ENCODE results near the gene LRRC70.

LRRC70 gene, protein sequence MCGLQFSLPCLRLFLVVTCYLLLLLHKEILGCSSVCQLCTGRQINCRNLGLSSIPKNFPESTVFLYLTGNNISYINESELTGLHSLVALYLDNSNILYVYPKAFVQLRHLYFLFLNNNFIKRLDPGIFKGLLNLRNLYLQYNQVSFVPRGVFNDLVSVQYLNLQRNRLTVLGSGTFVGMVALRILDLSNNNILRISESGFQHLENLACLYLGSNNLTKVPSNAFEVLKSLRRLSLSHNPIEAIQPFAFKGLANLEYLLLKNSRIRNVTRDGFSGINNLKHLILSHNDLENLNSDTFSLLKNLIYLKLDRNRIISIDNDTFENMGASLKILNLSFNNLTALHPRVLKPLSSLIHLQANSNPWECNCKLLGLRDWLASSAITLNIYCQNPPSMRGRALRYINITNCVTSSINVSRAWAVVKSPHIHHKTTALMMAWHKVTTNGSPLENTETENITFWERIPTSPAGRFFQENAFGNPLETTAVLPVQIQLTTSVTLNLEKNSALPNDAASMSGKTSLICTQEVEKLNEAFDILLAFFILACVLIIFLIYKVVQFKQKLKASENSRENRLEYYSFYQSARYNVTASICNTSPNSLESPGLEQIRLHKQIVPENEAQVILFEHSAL

DNA sequence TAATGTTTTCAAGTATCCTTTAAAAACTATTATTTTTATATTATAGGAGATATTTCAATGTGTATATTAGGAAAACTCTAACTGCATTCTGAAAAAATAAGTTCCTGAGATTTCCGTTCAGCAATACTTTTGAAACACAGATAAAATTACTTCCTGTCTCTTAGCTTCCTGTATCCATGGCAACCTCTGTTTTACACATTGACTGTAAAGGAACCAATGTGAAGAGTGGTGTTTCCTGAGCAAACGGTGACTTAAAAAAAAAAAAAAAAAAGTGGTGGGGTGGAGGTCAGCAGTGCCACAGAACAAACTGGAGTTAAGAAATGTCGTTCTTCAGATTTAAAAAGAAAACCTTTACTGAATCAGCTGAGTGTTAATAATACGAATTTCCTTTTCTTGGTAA is at the start of gene LRRC70:
TSS of gene LRRC70 (plus strand) at position 280 of the 400 bp plus-strand sequence. CDS start 620 bp downstream, outside the sequence.
- peaks cover 29% of the 10 kb centered on the region for H3K4me1 Mint-ChIP-seq

DNA sequence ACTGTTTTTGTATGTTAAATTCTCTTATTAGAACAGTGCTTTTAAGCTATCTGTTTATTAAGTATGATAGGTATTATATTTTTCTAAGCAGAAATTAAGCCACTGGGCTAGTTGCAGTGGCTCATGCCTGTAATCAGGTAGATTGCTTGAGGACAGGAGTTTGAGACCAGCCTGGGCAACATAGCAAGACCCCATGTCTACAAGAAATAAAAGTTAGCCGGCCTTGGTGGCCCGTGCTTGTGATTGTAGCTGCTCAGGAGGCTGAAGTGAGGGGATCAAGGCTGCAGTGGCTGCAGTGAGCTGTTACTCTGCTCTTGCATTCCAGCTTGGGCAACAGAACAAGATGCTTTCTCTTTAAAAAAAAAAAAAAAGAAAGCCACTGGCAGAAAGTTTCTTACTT is 45.0 kb upstream of the LRRC70 start:
- Mint-ChIP-seq H3K4me3 (no peak overlapping the region), H3K4me1 (no peaks in the 10 kb centered on the region), H3K27ac (no peak overlapping the region), H3K36me3 (peaks cover 28% of the 10 kb centered on the region), H3K9me3 (no peaks in the 10 kb centered on the region), H3K27me3 (no peaks in the 10 kb centered on the region)
- no peak for ATAC-seq

More for the DNA sequence above, at the start of gene LRRC70:
- Mint-ChIP-seq H3K27me3 (no peaks in the 10 kb centered on the region), H3K36me3 (peaks cover 49% of the 10 kb centered on the region), H3K27ac (peak within 1 kb of the TSS; percentile 61), H3K9me3 (no peaks in the 10 kb centered on the region), H3K4me3 (peak within 1 kb of the TSS; percentile 37)
- ATAC-seq: no peak

GRCh38 chr5:62534461-62535236 is 44.0 kb upstream of the LRRC70 start:
- ATAC-seq: no peak
- Mint-ChIP-seq H3K4me1 (no peaks in the 10 kb centered on the region), H3K4me3 (no peak overlapping the region), H3K9me3 (no peaks in the 10 kb centered on the region), H3K27ac (no peak overlapping the region), H3K36me3 (peaks cover 38% of the 10 kb centered on the region), H3K27me3 (no peaks in the 10 kb centered on the region)

DNA sequence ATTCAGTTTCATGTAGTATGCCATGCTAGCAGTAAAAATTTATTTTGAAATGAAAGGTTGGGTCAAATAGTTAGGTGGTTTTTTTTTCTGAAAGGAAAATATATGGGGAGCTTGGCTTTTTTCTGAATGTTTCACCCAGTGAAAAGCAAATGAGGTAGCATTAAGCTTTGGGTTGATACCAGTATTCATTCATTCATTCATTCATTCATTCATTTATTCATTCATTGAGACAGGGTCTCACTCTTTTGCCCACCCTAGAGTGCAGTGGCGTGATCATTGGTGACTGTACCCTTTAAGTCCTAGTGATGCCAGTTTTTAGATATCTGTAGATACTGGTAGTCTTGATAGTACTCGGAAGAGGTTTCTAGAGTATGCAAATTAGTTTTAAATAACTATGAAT is 42.4 kb upstream of the LRRC70 start:
- H3K9me3 Mint-ChIP-seq: no peaks in the 10 kb centered on the region
- H3K4me1 Mint-ChIP-seq: no peaks in the 10 kb centered on the region
- peaks cover 38% of the 10 kb centered on the region for H3K36me3 Mint-ChIP-seq
- no peak overlapping the region for H3K4me3 Mint-ChIP-seq
- H3K27ac Mint-ChIP-seq: no peak overlapping the region
- ATAC-seq: no peak
- H3K27me3 Mint-ChIP-seq: no peaks in the 10 kb centered on the region

GRCh38 chr5:62536783-62537182 is 41.8 kb upstream of the LRRC70 start:
- no peak overlapping the region for H3K4me3 Mint-ChIP-seq
- ATAC-seq: no peak
- peaks cover 33% of the 10 kb centered on the region for H3K36me3 Mint-ChIP-seq
- H3K4me1 Mint-ChIP-seq: no peaks in the 10 kb centered on the region
- no peaks in the 10 kb centered on the region for H3K9me3 Mint-ChIP-seq
- H3K27me3 Mint-ChIP-seq: no peaks in the 10 kb centered on the region
- no peak overlapping the region for H3K27ac Mint-ChIP-seq

- H3K4me1 Mint-ChIP-seq: no peaks in the 10 kb centered on the region
- H3K4me3 Mint-ChIP-seq: no peak overlapping the region
- ATAC-seq: no peak
- H3K36me3 Mint-ChIP-seq: peaks cover 29% of the 10 kb centered on the region
- H3K27me3 Mint-ChIP-seq: no peaks in the 10 kb centered on the region
- H3K9me3 Mint-ChIP-seq: no peaks in the 10 kb centered on the region
- H3K27ac Mint-ChIP-seq: no peak overlapping the region
Observed at GRCh38 chr5:62538017-62538942, 40.3 kb upstream of the LRRC70 start.

GRCh38 chr5:62542720-62543119 is 35.9 kb upstream of the LRRC70 start:
- Mint-ChIP-seq H3K27me3 (no peaks in the 10 kb centered on the region), H3K36me3 (peaks cover 58% of the 10 kb centered on the region), H3K27ac (no peak overlapping the region), H3K4me1 (peaks cover 3% of the 10 kb centered on the region), H3K4me3 (no peak overlapping the region), H3K9me3 (peaks cover 8% of the 10 kb centered on the region)
- no peak for ATAC-seq

GRCh38 chr5:62547945-62548630 is 30.5 kb upstream of the LRRC70 start:
- H3K9me3 Mint-ChIP-seq: peaks cover 8% of the 10 kb centered on the region
- H3K27ac Mint-ChIP-seq: peak overlapping the region; percentile 34
- H3K27me3 Mint-ChIP-seq: no peaks in the 10 kb centered on the region
- peaks cover 51% of the 10 kb centered on the region for H3K36me3 Mint-ChIP-seq
- ATAC-seq: no peak
- H3K4me1 Mint-ChIP-seq: peaks cover 10% of the 10 kb centered on the region
- no peak overlapping the region for H3K4me3 Mint-ChIP-seq

- no peak overlapping the region for H3K4me3 Mint-ChIP-seq
- no peak overlapping the region for H3K27ac Mint-ChIP-seq
- no peaks in the 10 kb centered on the region for H3K27me3 Mint-ChIP-seq
- H3K4me1 Mint-ChIP-seq: peaks cover 10% of the 10 kb centered on the region
- peaks cover 50% of the 10 kb centered on the region for H3K36me3 Mint-ChIP-seq
- no peaks in the 10 kb centered on the region for H3K9me3 Mint-ChIP-seq
- no peak for ATAC-seq
Observed at GRCh38 chr5:62550103-62550502, 28.5 kb upstream of the LRRC70 start.

- Mint-ChIP-seq H3K9me3 (no peaks in the 10 kb centered on the region), H3K27ac (no peak overlapping the region), H3K4me1 (no peaks in the 10 kb centered on the region), H3K4me3 (no peak overlapping the region), H3K36me3 (peaks cover 56% of the 10 kb centered on the region), H3K27me3 (no peaks in the 10 kb centered on the region)
- no peak for ATAC-seq
Observed at GRCh38 chr5:62555930-62556329, 22.7 kb upstream of the LRRC70 start.

DNA sequence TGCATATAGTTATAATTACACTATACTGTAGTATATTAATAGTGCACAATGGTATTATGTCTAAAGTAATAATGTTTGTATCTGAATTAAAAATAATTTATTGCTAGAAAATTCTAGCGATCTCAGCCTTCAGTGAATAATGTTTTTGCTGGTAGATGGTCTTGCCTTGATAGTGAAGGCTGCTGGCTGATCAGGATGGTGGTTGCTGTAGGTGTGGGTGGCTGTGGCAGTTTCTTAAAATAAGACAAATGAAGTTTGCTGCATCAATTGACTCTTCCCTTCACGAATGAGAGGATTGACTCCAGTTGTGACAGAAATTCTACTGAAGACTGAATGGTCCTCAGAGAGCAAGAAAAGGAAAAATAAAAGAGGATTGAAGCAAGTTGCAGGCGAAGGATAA is 19.7 kb upstream of the LRRC70 start:
- Mint-ChIP-seq H3K4me3 (no peak overlapping the region), H3K9me3 (no peaks in the 10 kb centered on the region), H3K36me3 (peaks cover 59% of the 10 kb centered on the region), H3K27me3 (no peaks in the 10 kb centered on the region), H3K4me1 (no peaks in the 10 kb centered on the region), H3K27ac (no peak overlapping the region)
- ATAC-seq: no peak

DNA sequence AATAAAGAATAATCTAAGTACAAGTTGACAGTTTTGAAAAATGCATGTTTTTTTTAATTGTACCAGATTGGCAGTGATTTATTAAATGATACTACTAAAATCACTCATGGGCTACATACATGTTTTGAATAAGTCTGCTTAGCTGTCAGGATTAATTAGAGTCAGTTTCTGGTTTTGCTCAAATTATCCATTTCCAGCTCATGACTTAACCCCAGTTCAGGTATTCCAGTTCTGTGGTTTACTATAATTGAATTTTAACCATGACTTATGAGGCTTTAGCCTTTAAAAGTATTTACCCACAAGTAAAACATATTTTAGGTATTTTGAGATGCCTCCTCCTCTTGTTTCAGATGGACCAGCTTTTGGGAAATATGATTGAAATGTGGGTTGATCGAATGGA is 17.8 kb upstream of the LRRC70 start:
- Mint-ChIP-seq H3K9me3 (peaks cover 8% of the 10 kb centered on the region), H3K36me3 (peaks cover 65% of the 10 kb centered on the region), H3K27me3 (no peaks in the 10 kb centered on the region)

DNA sequence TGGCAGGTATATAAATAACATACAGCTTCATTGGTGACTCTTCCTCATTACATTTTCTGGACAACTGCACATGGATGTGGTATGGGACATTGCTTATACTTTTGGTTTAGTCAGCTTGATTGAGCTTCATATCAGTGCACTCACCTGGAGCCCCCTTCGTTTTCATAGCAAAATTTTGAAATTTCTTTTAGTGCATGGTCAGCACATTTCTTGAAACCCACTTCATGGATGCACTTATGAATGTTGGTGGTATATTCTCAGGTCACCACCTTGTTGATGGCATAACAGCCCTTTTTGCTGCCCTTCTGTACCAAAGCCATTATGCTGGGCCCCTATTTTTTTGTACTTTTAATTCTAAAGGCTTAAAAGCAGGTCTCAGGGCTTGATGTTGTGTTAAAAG is 16.7 kb upstream of the LRRC70 start:
- Mint-ChIP-seq H3K27me3 (no peaks in the 10 kb centered on the region), H3K4me3 (no peak overlapping the region), H3K27ac (no peak overlapping the region), H3K4me1 (no peaks in the 10 kb centered on the region), H3K9me3 (peaks cover 13% of the 10 kb centered on the region), H3K36me3 (peaks cover 72% of the 10 kb centered on the region)
- no peak for ATAC-seq

More for the DNA sequence above, 17.8 kb upstream of the LRRC70 start:
- no peak for ATAC-seq
- Mint-ChIP-seq H3K4me3 (no peak overlapping the region), H3K27ac (no peak overlapping the region), H3K4me1 (no peaks in the 10 kb centered on the region)

DNA sequence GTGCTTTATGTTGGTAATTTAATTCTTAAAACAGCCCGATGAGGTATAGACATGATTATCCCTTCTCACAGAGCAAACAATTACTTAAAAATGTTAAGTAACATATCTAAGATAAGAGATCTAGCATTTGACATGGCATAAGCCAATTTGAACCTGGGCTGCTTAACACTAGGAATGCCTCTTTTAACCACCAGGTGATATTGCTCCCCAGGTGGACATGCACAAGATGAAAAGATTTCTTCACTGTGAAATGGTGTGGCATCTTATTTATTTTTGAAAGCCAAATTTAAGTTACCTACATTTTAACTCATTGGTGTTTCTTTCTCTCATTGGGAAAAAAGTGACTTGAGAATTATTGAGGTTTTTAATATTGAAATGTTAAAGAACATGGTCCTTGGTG is 15.8 kb upstream of the LRRC70 start:
- Mint-ChIP-seq H3K9me3 (peaks cover 16% of the 10 kb centered on the region), H3K27me3 (no peaks in the 10 kb centered on the region), H3K4me3 (no peak overlapping the region), H3K27ac (no peak overlapping the region), H3K36me3 (peaks cover 73% of the 10 kb centered on the region), H3K4me1 (no peaks in the 10 kb centered on the region)
- ATAC-seq: no peak

All from stimulated activated memory B cell treated with anti-CD40 and anti-IgM and Interleukin-4, amounts not matched to agents 10 μg/mL and 1 μg/mL and 100 μg/mL, for 72 hours (primary cell).